B cell (primary cell): ENCODE data around the gene FRMD4A. TPM values are rescaled to one million over a fixed set of nuclear protein-coding genes. Genes with fewer than 3 reads are reported as not detected.

Experiments
- ATAC-seq: fragments of 200-7000 bp; cut with Tn5 transposase; one replicate; pipeline ENCODE4 v1.10.0; 2021; ENCODE audit warnings: low read depth, mild to moderate bottlenecking, moderate number of reproducible peaks, moderate library complexity
- CTCF ChIA-PET: fragments of 350-600 bp; sonication (Branson Sonifier 250); formaldehyde crosslinking; loops from one replicate; lab custom pipeline; 2021; ENCODE audit warnings: antibody characterized with exemption, inconsistent platforms; lab: Charles Lee
- POLR2A ChIA-PET: fragments of 350-600 bp; sonication (Branson Sonifier 250); formaldehyde crosslinking; loops from one replicate; lab custom pipeline; 2021; ENCODE audit warnings: antibody characterized with exemption; lab: Charles Lee
- DNase-seq: peaks from one replicate; pipeline ENCODE4 v3.0.0; 2013
- H2AFZ ChIP-seq: 2 replicates; pipeline ENCODE4 v1.6.1; 2012; ENCODE audit warnings: mild to moderate bottlenecking, low read depth, low read length; ENCODE audit not compliant: insufficient read depth, poor library complexity, severe bottlenecking
- H3K27ac ChIP-seq, 2 donors: 1 replicate in 1 of 2; 2 replicates in 1 of 2; pipeline ENCODE4 v1.5.1; 2012 to 2013; ENCODE audit warnings: low read length in 2 of 2, mild to moderate bottlenecking in 2 of 2, moderate library complexity in 1 of 2
- H3K27me3 ChIP-seq, 4 experiments: fragments of 200-600 bp in 1 of 4; sonication (generic) in 1 of 4; replicated peaks in 1 of 4; 1 replicate in 2 of 4; 2 replicates in 2 of 4; pipeline versions ENCODE4 v1.6.1 to v1.7.0; 2013 to 2016; ENCODE audit warnings: low read length in 3 of 4, mild to moderate bottlenecking in 2 of 4, mixed read lengths in 1 of 4, moderate library complexity in 1 of 4; ENCODE audit not compliant: insufficient read depth in 4 of 4, control insufficient read depth in 3 of 4; ENCODE audit errors: control extremely low read depth in 1 of 4
- H3K36me3 ChIP-seq, 2 experiments: replicated peaks in 1 of 2; 1 replicate in 1 of 2; 2 replicates in 1 of 2; pipeline versions ENCODE4 v1.6.1 to v1.7.1; 2013; ENCODE audit warnings: low read length in 1 of 2; ENCODE audit not compliant: insufficient read depth in 2 of 2, control insufficient read depth in 1 of 2; ENCODE audit errors: control extremely low read depth in 1 of 2, extremely low read depth in 1 of 2
- H3K4me1 ChIP-seq, 2 donors: fragments of 200-600 bp in 1 of 2; sonication (generic) in 1 of 2; 1 replicate in 1 of 2; 2 replicates in 1 of 2; pipeline versions ENCODE4 v1.5.1 to v1.6.1; 2013 to 2017; ENCODE audit warnings: low read length in 2 of 2; ENCODE audit not compliant: control insufficient read depth in 2 of 2, insufficient read depth in 2 of 2
- H3K4me2 ChIP-seq: replicated peaks from 2 replicates; pipeline ENCODE3; 2012; ENCODE audit warnings: mild to moderate bottlenecking, low read depth, low read length; ENCODE audit not compliant: poor library complexity, severe bottlenecking
- H3K4me3 ChIP-seq, 5 experiments: fragments of 200-600 bp in 1 of 5; sonication (generic) in 1 of 5; 1 replicate in 3 of 5; 2 replicates in 2 of 5; pipeline versions ENCODE4 v1.5.1 to v1.7.0; 2011 to 2016; ENCODE audit warnings: low read length in 4 of 5, mild to moderate bottlenecking in 4 of 5, low read depth in 2 of 5, control low read depth in 1 of 5, moderate library complexity in 1 of 5; ENCODE audit not compliant: insufficient read depth in 1 of 5; ENCODE audit errors: control extremely low read depth in 1 of 5, extremely low read depth in 1 of 5
- H3K79me2 ChIP-seq: fragments of 200-600 bp; sonication (generic); one replicate; pipeline ENCODE4 v1.6.0; 2016; ENCODE audit warnings: low read length; ENCODE audit not compliant: control insufficient read depth, insufficient read depth
- H3K9ac ChIP-seq: fragments of 200-600 bp; sonication (generic); 2 replicates; pipeline ENCODE4 v1.6.1; 2017; ENCODE audit warnings: mild to moderate bottlenecking, low read length, moderate library complexity
- H3K9me3 ChIP-seq, 3 donors: one replicate each; pipeline versions ENCODE4 v1.6.1 to v1.7.1; 2013; ENCODE audit warnings: low read length in 2 of 3; ENCODE audit not compliant: control insufficient read depth in 2 of 3, insufficient read depth in 1 of 3; ENCODE audit errors: control extremely low read depth in 1 of 3
- H4K20me1 ChIP-seq: 2 replicates; pipeline ENCODE4 v1.6.0; 2012; ENCODE audit warnings: mild to moderate bottlenecking, low read length; ENCODE audit not compliant: insufficient read depth, control insufficient read depth, poor library complexity, severe bottlenecking
- H3K27ac Mint-ChIP-seq: one replicate; pipeline ENCODE4 v1.8.0; 2021; ENCODE audit warnings: mixed read lengths
- H3K27me3 Mint-ChIP-seq: one replicate; pipeline ENCODE4 v1.8.0; 2021; ENCODE audit warnings: mixed read lengths
- H3K4me1 Mint-ChIP-seq: one replicate; pipeline ENCODE4 v1.8.0; 2021; ENCODE audit warnings: mixed read lengths
- H3K4me3 Mint-ChIP-seq: one replicate; pipeline ENCODE4 v1.8.0; 2021; ENCODE audit warnings: mixed read lengths
- H3K9me3 Mint-ChIP-seq: one replicate; pipeline ENCODE4 v1.8.0; 2022; ENCODE audit warnings: mixed read lengths; ENCODE audit not compliant: insufficient read depth
- CTCF ChIP-seq: fragments of 200-600 bp; IDR thresholded peaks from one replicate; pipeline ENCODE4 v1.8.0; 2022; ENCODE audit warnings: antibody characterized with exemption, mild to moderate bottlenecking
- EZH2 ChIP-seq: IDR thresholded peaks from 2 replicates; pipeline ENCODE4 v1.6.1; 2012; ENCODE audit warnings: borderline replicate concordance, low read depth, mild to moderate bottlenecking, moderate library complexity, low read length; ENCODE audit not compliant: insufficient read depth, poor library complexity, severe bottlenecking
- WGBS: methylation state at CpG from one replicate; pipeline ENCODE4 v1.1.5; 2013; ENCODE audit warnings: missing lambda C conversion rate; ENCODE audit not compliant: insufficient coverage; 5-methylcytosine and 5-hydroxymethylcytosine counted together
- intact Hi-C: fragments of 100-400 bp; cut with micrococcal nuclease; formaldehyde crosslinking; loops from one replicate; pipeline ENCODE4 v1.10.0; 2022
- polyA plus RNA-seq: library from polyadenylated mRNA; depleted of rRNA; stranded (reverse); fragments of >200 nt; gene quantifications from 2 replicates; pipeline ENCODE4 v1.2.3, GENCODE V29; 2012
- total RNA-seq, 2 donors: library from RNA; stranded (reverse); fragments of 120-200 nt in 1 of 2; gene quantifications; 1 replicate in 1 of 2; 2 replicates in 1 of 2; pipeline versions ENCODE4 v1.2.3 to v1.2.4, GENCODE V29; 2013 to 2022

Gene FRMD4A
- total and polyA plus RNA-seq, 2 donors (not counting 1 experiment from before 2014, with no cell fraction given) = 0.76 to 3.4 TPM

GRCh38 chr10:13960603-13961002, 370.1 kb downstream of the FRMD4A start:
- ChIA-PET CTCF (no interaction called here), POLR2A (no interaction called here)
- peaks cover 0 to 1% (median 0%) of the 10 kb centered on the region in 3 donors for H3K9me3 ChIP-seq

More at GRCh38 chr10:13960603-13961002, 370.1 kb downstream of the FRMD4A start:
- no peak overlapping the region for H2AFZ ChIP-seq
- H3K36me3 ChIP-seq = no peaks in the 10 kb centered on the region
- H3K27me3 Mint-ChIP-seq = peaks cover 24% of the 10 kb centered on the region
- no peak overlapping the region for H3K27ac ChIP-seq
- intact Hi-C loops = no loop called here
- no peak overlapping the region for H3K27ac Mint-ChIP-seq
- H3K9me3 Mint-ChIP-seq = no peaks in the 10 kb centered on the region
- no peaks in the 10 kb centered on the region for H3K79me2 ChIP-seq
- no CpG with 5 or more reads among the region's 3 CpGs for WGBS
- no peaks in the 10 kb centered on the region for H3K4me1 Mint-ChIP-seq
- peaks cover 0 to 9% (median 4%) of the 10 kb centered on the region in 4 experiments for H3K27me3 ChIP-seq
- H3K4me3 ChIP-seq = no peak overlapping the region
- H3K9ac ChIP-seq = no peak overlapping the region
- H3K4me3 Mint-ChIP-seq = no peak overlapping the region
- no peaks in the 10 kb centered on the region for H4K20me1 ChIP-seq
- DNase-seq = no peak
- no peak for TF ChIP-seq CTCF
- TF ChIP-seq EZH2 = no peak
- no peak overlapping the region for H3K4me2 ChIP-seq
- H3K4me1 ChIP-seq = no peaks in the 10 kb centered on the region
- no peak for ATAC-seq
